Measurements from ENCODE around the gene ALG1L2. TPM values are rescaled to one million over a fixed set of nuclear protein-coding genes. Genes with fewer than 3 reads are reported as not detected.
"Not testable (repeated sequence)": the region's sequence is repeated elsewhere in the genome, so short reads cannot be mapped to it uniquely, and the experiment has no call there.

Gene ALG1L2
- polyA plus RNA-seq, 4 donors: 1.5 to 2.1 (median 1.7) TPM

- no peak for DNase-seq (ENCODE audit: low read depth in 4 of 4, low spot score in 3 of 4)
These were observed 10.3 kb downstream of the ALG1L2 start for GRCh38 chr3:130091958-130092357.

DNA sequence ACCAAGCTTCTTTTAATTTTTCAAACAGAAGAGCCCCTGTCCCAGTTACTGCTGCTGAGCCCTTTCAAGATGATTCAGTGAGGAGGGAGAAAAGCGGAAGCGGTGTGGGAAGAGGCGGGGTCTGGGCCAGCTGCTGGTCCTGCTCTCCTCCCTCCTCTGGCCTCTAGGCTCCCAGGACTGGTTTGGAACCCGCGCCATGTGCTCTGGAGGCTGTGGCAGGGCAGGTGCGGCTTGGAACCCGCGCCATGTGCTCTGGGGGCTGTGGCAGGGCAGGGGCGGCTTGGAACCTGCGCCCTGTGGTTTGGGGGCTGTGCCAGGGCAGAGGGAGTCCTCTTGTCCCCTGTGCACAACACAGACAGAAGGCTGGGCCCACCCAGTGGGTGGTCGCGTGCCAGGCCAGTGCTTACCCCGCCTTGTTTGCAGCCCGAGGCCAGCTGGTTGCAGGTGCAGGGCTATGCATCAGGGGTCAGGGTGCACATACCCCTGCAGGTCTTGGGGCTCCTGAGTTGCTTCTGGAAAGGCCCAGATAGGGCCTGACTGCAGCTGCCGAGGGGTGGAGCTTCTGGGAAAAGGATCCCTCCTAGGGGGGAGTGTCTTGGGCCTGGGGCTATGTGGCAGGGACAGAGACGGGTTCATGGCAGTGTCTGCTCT lies 12.2 kb downstream of the ALG1L2 start:
- no peak for DNase-seq (ENCODE audit: low read depth in 4 of 4, low spot score in 3 of 4)

DNA sequence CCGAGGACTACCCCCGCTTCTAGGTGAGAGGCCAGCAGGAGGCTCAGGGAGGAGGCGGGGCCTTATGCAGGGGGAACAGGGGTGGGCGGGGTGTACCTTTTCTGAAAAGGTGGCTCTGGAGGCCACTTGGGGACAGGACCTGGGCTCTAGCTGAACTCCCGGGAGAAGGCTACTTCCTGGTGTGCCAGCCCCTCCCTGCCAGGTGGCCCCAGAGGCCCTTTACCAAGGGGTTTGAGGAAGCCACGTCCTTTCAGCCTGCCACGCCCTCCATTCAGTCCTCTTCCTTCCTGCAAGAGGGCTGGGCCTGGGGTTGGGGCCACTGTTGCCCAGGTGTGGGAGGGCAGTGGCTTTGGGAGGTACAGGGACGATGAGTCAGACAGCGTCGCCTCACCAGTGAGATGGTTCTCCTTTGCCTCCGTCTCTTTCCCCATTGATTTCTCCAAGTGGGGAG lies 12.9 kb downstream of the ALG1L2 start:
- DNase-seq (ENCODE audit: low read depth in 4 of 4, low spot score in 3 of 4): not testable (repeated sequence)

DNA sequence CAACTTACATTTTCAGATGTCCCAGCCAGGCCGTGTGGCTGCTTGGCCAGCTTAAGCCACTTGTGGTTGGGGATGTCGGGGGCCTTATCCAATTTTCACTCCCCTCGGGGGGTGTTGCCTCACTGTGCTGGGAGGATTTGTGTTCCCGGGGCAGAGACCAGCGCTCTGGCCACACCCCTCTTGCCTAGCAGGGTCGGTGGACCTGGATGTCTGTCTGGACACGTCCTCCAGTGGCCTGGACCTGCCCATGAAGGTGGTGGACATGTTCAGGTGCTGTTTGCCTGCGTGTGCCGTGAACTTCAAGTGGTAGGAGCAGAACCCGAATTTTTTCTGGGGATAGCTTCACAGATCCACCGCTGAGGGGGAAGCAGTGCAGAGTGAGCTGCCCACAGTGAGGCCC lies 14.2 kb downstream of the ALG1L2 start:
- not testable (repeated sequence) for DNase-seq (ENCODE audit: low read depth in 4 of 4, low spot score in 3 of 4)

- not testable (repeated sequence) for DNase-seq (ENCODE audit: low read depth in 4 of 4, low spot score in 3 of 4)
These were observed 15.5 kb downstream of the ALG1L2 start for GRCh38 chr3:130097096-130097495.

GRCh38 chr3:130097690-130098638 lies 16.3 kb downstream of the ALG1L2 start:
- not testable (repeated sequence) for DNase-seq (ENCODE audit: low read depth in 4 of 4, low spot score in 3 of 4)

DNA sequence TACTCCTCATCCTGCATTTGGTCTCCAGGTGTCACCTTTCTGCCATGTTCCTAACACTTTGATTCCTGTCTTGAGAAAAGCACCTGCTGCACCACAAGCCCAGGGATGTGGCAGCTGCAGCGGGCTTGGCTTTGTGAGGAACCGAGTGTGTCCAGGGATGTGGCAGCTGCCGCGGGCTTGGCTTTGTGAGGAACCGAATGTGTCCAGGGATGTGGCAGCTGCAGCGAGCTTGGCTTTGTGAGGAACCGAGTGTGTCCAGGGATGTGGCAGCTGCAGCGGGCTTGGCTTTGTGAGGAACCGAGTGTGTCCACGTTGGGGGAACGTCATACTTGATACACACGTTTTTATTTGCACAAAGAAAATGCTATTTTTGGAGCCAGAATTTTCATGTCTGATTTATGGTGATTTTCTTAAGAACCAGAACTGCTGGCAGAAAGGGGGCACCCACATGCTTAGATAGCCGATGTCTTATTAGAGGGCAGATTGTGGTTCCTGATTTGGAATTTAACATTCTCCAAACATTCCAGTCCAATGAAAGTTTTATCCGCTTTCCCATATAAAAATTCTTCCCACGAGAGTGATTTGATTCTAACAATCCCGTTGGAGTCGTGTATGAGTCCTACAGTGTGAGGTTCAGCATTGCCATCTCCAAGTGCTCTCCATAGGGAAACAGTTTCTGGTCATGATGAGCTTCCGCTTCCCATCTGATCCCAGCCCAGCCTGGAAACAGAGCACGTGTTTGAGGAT lies 17.2 kb downstream of the ALG1L2 start:
- not testable (repeated sequence) for DNase-seq (ENCODE audit: low read depth in 4 of 4, low spot score in 3 of 4)

DNA sequence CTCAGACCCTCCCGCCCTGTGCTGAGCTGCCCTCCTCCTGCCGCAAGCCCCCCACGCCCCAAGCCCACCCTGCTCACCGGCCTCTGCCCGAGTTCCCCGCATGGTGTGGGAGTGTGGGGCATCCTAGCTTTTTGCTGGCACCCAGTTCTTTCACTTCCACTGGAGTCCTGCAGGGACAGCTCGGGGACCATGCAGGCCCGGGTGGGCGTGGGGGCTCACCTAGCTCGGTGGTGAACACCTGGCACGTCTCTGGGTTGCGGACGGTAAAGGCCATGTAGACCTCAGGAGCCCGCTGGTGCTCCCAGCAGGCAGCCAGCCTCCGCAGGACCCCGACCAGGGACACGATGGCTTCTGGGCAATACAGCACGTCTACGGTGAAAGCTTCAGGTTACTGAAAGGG lies 20.9 kb downstream of the ALG1L2 start:
- DNase-seq (ENCODE audit: low read depth in 4 of 4, low spot score in 3 of 4): not testable (repeated sequence)

- DNase-seq (ENCODE audit: low read depth in 4 of 4, low spot score in 3 of 4): not testable (repeated sequence)
These were observed 22.6 kb downstream of the ALG1L2 start for GRCh38 chr3:130104191-130104590.

DNA sequence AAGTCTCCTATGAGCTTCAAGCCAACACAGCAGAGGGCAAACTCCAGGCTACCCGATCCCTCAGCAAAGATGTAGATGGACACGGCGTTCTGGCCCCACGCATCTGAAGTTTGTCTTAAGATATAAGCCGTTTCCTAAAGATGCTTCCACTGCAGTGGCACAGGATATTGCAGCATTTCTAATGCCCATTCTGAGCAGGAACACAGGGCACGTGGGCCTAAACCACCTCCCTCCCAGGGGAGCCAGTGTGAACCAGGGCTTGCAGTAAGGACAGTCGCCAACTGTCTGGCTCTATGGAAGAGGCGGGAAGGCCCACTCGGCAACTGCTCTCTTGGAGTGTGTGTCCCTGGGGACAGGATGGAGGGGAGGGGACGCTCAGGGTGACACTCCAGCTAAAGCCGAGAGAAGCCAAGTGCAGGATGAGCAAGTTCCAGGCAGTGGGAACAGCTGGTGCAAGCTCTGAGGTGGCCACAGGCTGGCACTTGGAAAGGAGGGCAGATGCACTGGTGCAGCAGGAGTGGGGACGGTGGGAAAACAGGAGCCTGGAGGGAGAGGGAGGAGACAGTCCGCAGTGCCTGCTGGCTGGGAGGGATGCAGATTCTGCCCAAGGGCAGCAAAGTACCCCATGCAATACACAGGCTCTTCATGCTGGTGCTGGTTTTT lies 25.8 kb downstream of the ALG1L2 start:
- not testable (repeated sequence) for DNase-seq (ENCODE audit: low read depth in 4 of 4, low spot score in 3 of 4)

- DNase-seq (ENCODE audit: low read depth in 4 of 4, low spot score in 3 of 4): not testable (repeated sequence)
These were observed 27.4 kb downstream of the ALG1L2 start for GRCh38 chr3:130108836-130109585.

GRCh38 chr3:130110386-130111169 lies 28.9 kb downstream of the ALG1L2 start:
- DNase-seq (ENCODE audit: low read depth in 4 of 4, low spot score in 3 of 4): not testable (repeated sequence)

- DNase-seq (ENCODE audit: low read depth in 4 of 4, low spot score in 3 of 4): peak; percentile 90 to 95 (median 94)
These were observed 29.7 kb downstream of the ALG1L2 start for GRCh38 chr3:130111185-130111864.

- DNase-seq (ENCODE audit: low read depth in 4 of 4, low spot score in 3 of 4): peak; percentile 73 to 84 (median 82)
These were observed 30.5 kb downstream of the ALG1L2 start for GRCh38 chr3:130111865-130112747.

- not testable (repeated sequence) for DNase-seq (ENCODE audit: low read depth in 4 of 4, low spot score in 3 of 4)
These were observed 31.1 kb downstream of the ALG1L2 start for GRCh38 chr3:130112748-130113073.

DNA sequence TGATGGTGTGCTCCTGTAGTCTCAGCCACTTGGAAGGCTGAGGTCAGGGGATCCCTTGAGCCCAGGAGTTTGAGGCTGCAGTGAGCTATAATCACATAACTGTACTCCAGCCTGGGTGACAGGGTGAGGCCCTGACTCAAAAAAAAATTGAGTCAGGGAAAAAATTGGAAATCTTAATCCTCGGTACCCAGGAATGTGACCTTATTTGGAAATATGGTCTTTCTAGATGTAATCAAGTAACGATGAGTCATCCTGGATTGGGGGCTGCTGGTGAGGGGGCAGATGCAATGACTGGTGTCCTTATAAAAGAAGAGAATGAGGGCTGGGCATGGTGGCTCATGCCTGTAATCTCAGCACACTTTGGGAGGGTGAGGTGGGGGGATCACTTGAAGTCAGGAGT lies 33.8 kb downstream of the ALG1L2 start:
- DNase-seq (ENCODE audit: low read depth in 4 of 4, low spot score in 3 of 4): not testable (repeated sequence)

- no peak for DNase-seq (ENCODE audit: low read depth in 4 of 4, low spot score in 3 of 4)
These were observed 36.3 kb downstream of the ALG1L2 start for GRCh38 chr3:130117933-130118332.

Data from right renal pelvis (tissue), 4 donors.